ENCODE results near the gene CUL5. TPM values are rescaled to one million over a fixed set of nuclear protein-coding genes. Genes with fewer than 3 reads are reported as not detected.

The CUL5 gene
- total and polyA plus RNA-seq, 2 of the 4 experiments (the other 2 are of a cell fraction): 8.8 to 31.0 TPM

GRCh38 chr11:108111126-108111525 lies 102.4 kb downstream of the CUL5 start:
- no peaks in the 10 kb centered on the region for H3K79me1 ChIP-seq (ENCODE audit: low read depth in 1 of 2, low read length in 2 of 2)
- H2AK9ac ChIP-seq (replicated peaks; ENCODE audit: low read depth, low read length, poor library complexity): no peak overlapping the region
- no peak overlapping the region for H2BK20ac ChIP-seq (ENCODE audit: low read depth, low read length)
- WGBS, 2 experiments (ENCODE audit: extremely low coverage in 2 of 2, insufficient read length in 1 of 2): no CpG with 5 or more reads among the region's 4 CpGs
- DNase-seq: no peak
- no peak overlapping the region for H3K9ac ChIP-seq (ENCODE audit: low read depth, low read length)
- no TSS peak for BruUV-seq (replicated peaks)
- H4K20me1 ChIP-seq (ENCODE audit: insufficient read depth, low read length): no peaks in the 10 kb centered on the region
- peaks cover 7% of the 10 kb centered on the region for H3K4me1 ChIP-seq (ENCODE audit: control insufficient read depth, insufficient read depth, low read length)
- ChIA-PET CTCF (interaction anchor here (0.6 kb wide), 2 partner anchors 8 to 774 kb away, joined by 3 read pairs; no protein-coding TSS in a partner anchor), POLR2A (ENCODE audit: unreplicated experiment) (no interaction called here)
- H3K56ac ChIP-seq (ENCODE audit: extremely low read depth, insufficient read depth, low read length): no peak overlapping the region
- H3K14ac ChIP-seq (replicated peaks; ENCODE audit: low read depth, low read length): no peak overlapping the region
- dilution Hi-C loops (cut with HindIII; ENCODE audit: low sequenced_read_pairs, unreplicated experiment): no loop called here
- no peak overlapping the region for H2BK5ac ChIP-seq (ENCODE audit: low read depth, low read length, poor library complexity, severe bottlenecking)
- no peak overlapping the region for H3K4me2 ChIP-seq (ENCODE audit: low read depth, low read length)
- no peak overlapping the region for H3K4ac ChIP-seq (ENCODE audit: low read depth, low read length)
- no peak overlapping the region for H4K5ac ChIP-seq (ENCODE audit: low read depth, low read length)
- ATAC-seq (ENCODE audit: low read depth): no peak
- H4K91ac ChIP-seq (ENCODE audit: insufficient read depth, low read depth, low read length): no peak overlapping the region
- H3K18ac ChIP-seq (ENCODE audit: low read depth, low read length): no peak overlapping the region
- intact Hi-C loops (cut with micrococcal nuclease): loop anchor here (5.0 kb wide), 1 partner anchor 99 kb away; no protein-coding TSS in a partner anchor
- no peak overlapping the region for H4K8ac ChIP-seq (ENCODE audit: low read depth in 2 of 2, low read length in 2 of 2)
- TF ChIP-seq CEBPB (IDR thresholded peaks at IDR 0.05; ENCODE audit: low read depth, low read length) (no peak), ELK1 (IDR thresholded peaks at IDR 0.05; ENCODE audit: borderline replicate concordance, low read depth, low read length) (no peak), RAD21 (IDR thresholded peaks at IDR 0.05; ENCODE audit: low read length) (no peak), MXI1 (IDR thresholded peaks at IDR 0.05; ENCODE audit: borderline replicate concordance, low read depth, low read length) (no peak), SMC3 (IDR thresholded peaks at IDR 0.05; ENCODE audit: low read depth, low read length) (no peak), FOS (IDR thresholded peaks at IDR 0.05; ENCODE audit: low read depth, low read length) (no peak), CHD1 (IDR thresholded peaks at IDR 0.05; ENCODE audit: low read depth, low read length) (no peak), BHLHE40 (IDR thresholded peaks at IDR 0.05; ENCODE audit: low read depth, low read length) (no peak), MAFK (IDR thresholded peaks at IDR 0.05; ENCODE audit: low read depth, low read length) (no peak), RCOR1 (IDR thresholded peaks at IDR 0.05; ENCODE audit: insufficient replicate concordance, low read length) (no peak), MAZ (IDR thresholded peaks at IDR 0.05; ENCODE audit: borderline replicate concordance, low read depth, low read length) (no peak), POLR2A (IDR thresholded peaks at IDR 0.05; ENCODE audit: low read depth, low read length) (no peak), USF2 (IDR thresholded peaks at IDR 0.05; ENCODE audit: low read depth, low read length) (no peak), NFE2L2 (IDR thresholded peaks at IDR 0.05; ENCODE audit: low read depth, low read length) (no peak), RFX5 (IDR thresholded peaks at IDR 0.05; ENCODE audit: low read depth, low read length) (no peak)
- TF ChIP-seq, protein P1, sequence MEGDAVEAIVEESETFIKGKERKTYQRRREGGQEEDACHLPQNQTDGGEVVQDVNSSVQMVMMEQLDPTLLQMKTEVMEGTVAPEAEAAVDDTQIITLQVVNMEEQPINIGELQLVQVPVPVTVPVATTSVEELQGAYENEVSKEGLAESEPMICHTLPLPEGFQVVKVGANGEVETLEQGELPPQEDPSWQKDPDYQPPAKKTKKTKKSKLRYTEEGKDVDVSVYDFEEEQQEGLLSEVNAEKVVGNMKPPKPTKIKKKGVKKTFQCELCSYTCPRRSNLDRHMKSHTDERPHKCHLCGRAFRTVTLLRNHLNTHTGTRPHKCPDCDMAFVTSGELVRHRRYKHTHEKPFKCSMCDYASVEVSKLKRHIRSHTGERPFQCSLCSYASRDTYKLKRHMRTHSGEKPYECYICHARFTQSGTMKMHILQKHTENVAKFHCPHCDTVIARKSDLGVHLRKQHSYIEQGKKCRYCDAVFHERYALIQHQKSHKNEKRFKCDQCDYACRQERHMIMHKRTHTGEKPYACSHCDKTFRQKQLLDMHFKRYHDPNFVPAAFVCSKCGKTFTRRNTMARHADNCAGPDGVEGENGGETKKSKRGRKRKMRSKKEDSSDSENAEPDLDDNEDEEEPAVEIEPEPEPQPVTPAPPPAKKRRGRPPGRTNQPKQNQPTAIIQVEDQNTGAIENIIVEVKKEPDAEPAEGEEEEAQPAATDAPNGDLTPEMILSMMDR (conservative IDR thresholded peaks at IDR 0.05; ENCODE audit: low read depth, low read length): no peak
- H3K27ac ChIP-seq (ENCODE audit: insufficient read depth, low read length): no peak overlapping the region
- H3K23ac ChIP-seq (ENCODE audit: low read depth, low read length): no peak overlapping the region
- no peaks in the 10 kb centered on the region for H3K36me3 ChIP-seq (ENCODE audit: control insufficient read depth, insufficient read depth, low read length)
- H3K9me3 ChIP-seq (ENCODE audit: control insufficient read depth, insufficient read depth, low read length): no peaks in the 10 kb centered on the region
- H2AFZ ChIP-seq (replicated peaks; ENCODE audit: low read length, poor library complexity): no peak overlapping the region
- H2BK15ac ChIP-seq (ENCODE audit: low read depth, low read length): no peak overlapping the region
- no peak overlapping the region for H2BK120ac ChIP-seq (ENCODE audit: low read depth, low read length)
- H3K9me1 ChIP-seq (ENCODE audit: insufficient read depth, low read length): peaks cover 8% of the 10 kb centered on the region; the same call in 1 of the 2 replicates
- in situ Hi-C loops (cut with MboI; ENCODE audit: low sequenced_read_pairs): no loop called here
- no peak overlapping the region for H2AK5ac ChIP-seq (ENCODE audit: low read depth, low read length)
- H3K27me3 ChIP-seq (ENCODE audit: control insufficient read depth, insufficient read depth, low read length): no peaks in the 10 kb centered on the region
- H3K4me3 ChIP-seq (ENCODE audit: insufficient read depth, low read depth, low read length): no peak overlapping the region
